ENCODE results near the gene LAMP2.

- TF ChIP-seq CTCF (IDR thresholded peaks at IDR 0.05; ENCODE audit: insufficient read depth, low read length, poor library complexity, severe bottlenecking): no peak
- no peak for TF ChIP-seq EZH2phosphoT487 (conservative IDR thresholded peaks at IDR 0.05; ENCODE audit: low read length)
Observed at GRCh38 chrX:120419463-120419862, 49.6 kb downstream of the LAMP2 start.

Measured in SU-DHL-6 (cell line).